Measurements from ENCODE around the gene HIP1R. TPM values are rescaled to one million over a fixed set of nuclear protein-coding genes. Genes with fewer than 3 reads are reported as not detected.

The HIP1R gene
- total and polyA plus RNA-seq, 10 of the 15 experiments (the other 5 are each of a cell fraction or from before 2014, with no cell fraction given): 0.18 to 27.7 (median 11.7) TPM

- Histone ChIP-seq H3K27ac (ENCODE audit: control insufficient read depth, insufficient read depth) (no peak overlapping the region), H3K27me3 (replicated peaks in 1 of 2; ENCODE audit: control insufficient read depth in 2 of 2, insufficient read depth in 2 of 2, low read length in 1 of 2) (peaks cover 2 to 3% of the 10 kb centered on the region in 2 experiments; a peak in 2 of 4 replicates), H3K79me2 (ENCODE audit: control insufficient read depth, insufficient read depth, low read length) (no peaks in the 10 kb centered on the region), H3K4me1 (ENCODE audit: control insufficient read depth, insufficient read depth, low read length) (peaks cover 7% of the 10 kb centered on the region), H3K9ac (ENCODE audit: control insufficient read depth, insufficient read depth, low read length) (no peak overlapping the region), H2AFZ (ENCODE audit: control insufficient read depth, low read depth, low read length) (no peak overlapping the region), H3K9me3 (replicated peaks; ENCODE audit: control insufficient read depth, insufficient read depth, low read length) (no peaks in the 10 kb centered on the region; the same call in 2 of the 3 replicates), H3K4me2 (ENCODE audit: control insufficient read depth, insufficient read depth) (no peak overlapping the region), H3K36me3 (ENCODE audit: control insufficient read depth in 2 of 2, insufficient read depth in 2 of 2, low read length in 1 of 2) (no peaks in the 10 kb centered on the region; a peak in 1 of 4 replicates), H4K20me1 (ENCODE audit: control insufficient read depth, insufficient read depth) (no peaks in the 10 kb centered on the region; the same call in 1 of the 2 replicates), H3K4me3 (no peak overlapping the region)
- POLR2A ChIA-PET: interaction anchor here (0.6 to 0.7 kb wide), 2 partner anchors 9 to 107 kb away, joined by 3 to 5 read pairs; no protein-coding TSS in a partner anchor
- FAIRE-seq: no peak
- in situ Hi-C loops (cut with MboI) (no loop called here), intact Hi-C loops (cut with micrococcal nuclease; ENCODE audit: unreplicated experiment) (loop anchor here (5.0 kb wide), 1 partner anchor 45 kb away; no protein-coding TSS in a partner anchor)
- DNase-seq (ENCODE audit: low read depth, low spot score): no peak
- BruUV-seq (replicated peaks): no TSS peak
- no peak for TF ChIP-seq NFXL1 (IDR thresholded peaks at IDR 0.05; ENCODE audit: borderline replicate concordance)
- TF ChIP-seq CHD1 (IDR thresholded peaks at IDR 0.05; ENCODE audit: low read depth, low read length): no peak
- TF ChIP-seq RELA (IDR thresholded peaks at IDR 0.05; ENCODE audit: borderline replicate concordance, partially characterized antibody): no peak
- no peak for TF ChIP-seq ZNF24 (IDR thresholded peaks at IDR 0.05)
- TF ChIP-seq EZH2 (IDR thresholded peaks at IDR 0.05; ENCODE audit: borderline replicate concordance, control insufficient read depth, low read depth, low read length): no peak
- no peak for TF ChIP-seq PAX8 (IDR thresholded peaks at IDR 0.05)
- no peak for TF ChIP-seq ATF7 (IDR thresholded peaks at IDR 0.05; ENCODE audit: low read depth)
- TF ChIP-seq POLR2A (IDR thresholded peaks at IDR 0.05; ENCODE audit: low read depth, low read length): no peak
- no peak for TF ChIP-seq SMAD1 (IDR thresholded peaks at IDR 0.05; ENCODE audit: low read depth, partially characterized antibody)
- no peak for TF ChIP-seq ZSCAN29 (IDR thresholded peaks at IDR 0.05)
- TF ChIP-seq FOXM1 (IDR thresholded peaks at IDR 0.05; ENCODE audit: low read depth, low read length): no peak
- no peak for TF ChIP-seq SIN3A (IDR thresholded peaks at IDR 0.05; ENCODE audit: low read depth, low read length)
- no peak for TF ChIP-seq NRF1 (conservative IDR thresholded peaks at IDR 0.05; ENCODE audit: low read depth, low read length)
- TF ChIP-seq, protein P1, sequence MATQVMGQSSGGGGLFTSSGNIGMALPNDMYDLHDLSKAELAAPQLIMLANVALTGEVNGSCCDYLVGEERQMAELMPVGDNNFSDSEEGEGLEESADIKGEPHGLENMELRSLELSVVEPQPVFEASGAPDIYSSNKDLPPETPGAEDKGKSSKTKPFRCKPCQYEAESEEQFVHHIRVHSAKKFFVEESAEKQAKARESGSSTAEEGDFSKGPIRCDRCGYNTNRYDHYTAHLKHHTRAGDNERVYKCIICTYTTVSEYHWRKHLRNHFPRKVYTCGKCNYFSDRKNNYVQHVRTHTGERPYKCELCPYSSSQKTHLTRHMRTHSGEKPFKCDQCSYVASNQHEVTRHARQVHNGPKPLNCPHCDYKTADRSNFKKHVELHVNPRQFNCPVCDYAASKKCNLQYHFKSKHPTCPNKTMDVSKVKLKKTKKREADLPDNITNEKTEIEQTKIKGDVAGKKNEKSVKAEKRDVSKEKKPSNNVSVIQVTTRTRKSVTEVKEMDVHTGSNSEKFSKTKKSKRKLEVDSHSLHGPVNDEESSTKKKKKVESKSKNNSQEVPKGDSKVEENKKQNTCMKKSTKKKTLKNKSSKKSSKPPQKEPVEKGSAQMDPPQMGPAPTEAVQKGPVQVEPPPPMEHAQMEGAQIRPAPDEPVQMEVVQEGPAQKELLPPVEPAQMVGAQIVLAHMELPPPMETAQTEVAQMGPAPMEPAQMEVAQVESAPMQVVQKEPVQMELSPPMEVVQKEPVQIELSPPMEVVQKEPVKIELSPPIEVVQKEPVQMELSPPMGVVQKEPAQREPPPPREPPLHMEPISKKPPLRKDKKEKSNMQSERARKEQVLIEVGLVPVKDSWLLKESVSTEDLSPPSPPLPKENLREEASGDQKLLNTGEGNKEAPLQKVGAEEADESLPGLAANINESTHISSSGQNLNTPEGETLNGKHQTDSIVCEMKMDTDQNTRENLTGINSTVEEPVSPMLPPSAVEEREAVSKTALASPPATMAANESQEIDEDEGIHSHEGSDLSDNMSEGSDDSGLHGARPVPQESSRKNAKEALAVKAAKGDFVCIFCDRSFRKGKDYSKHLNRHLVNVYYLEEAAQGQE (IDR thresholded peaks at IDR 0.05; ENCODE audit: low read depth, low read length): no peak
- no peak for TF ChIP-seq FOS (IDR thresholded peaks at IDR 0.05; ENCODE audit: borderline replicate concordance, extremely low read depth, insufficient read length)
- no peak for TF ChIP-seq RAD21 (IDR thresholded peaks at IDR 0.05; ENCODE audit: insufficient read depth, low read depth, low read length)
- RAD21 ChIA-PET (ENCODE audit: unreplicated experiment): no interaction called here
- WGBS (ENCODE audit: insufficient coverage, insufficient replicate concordance, low lambda C conversion rate, missing lambda C conversion rate): 66% methylated on average over 21 of the region's 22 CpGs
- CTCF ChIA-PET: interaction anchor here (1.0 kb wide), 1 partner anchor 9 kb away, joined by 3 read pairs; no protein-coding TSS in a partner anchor
- SMC1A ChIA-PET (ENCODE audit: uncharacterized antibody, unreplicated experiment): no interaction called here
- ATAC-seq: no peak
These were observed 2.3 kb downstream of the HIP1R start for GRCh38 chr12:122837306-122838265.

Data from GM12878 (cell line).